Hepatocyte (in vitro differentiated cells): ENCODE results near the gene GPC5.

ENCODE experiments used
- EZH2 ChIP-seq: fragments of 200-600 bp; sonication (generic); IDR thresholded peaks from 2 replicates; pipeline ENCODE4 v1.6.1; 2016; ENCODE audit warnings: antibody characterized with exemption, mild to moderate bottlenecking, borderline replicate concordance
- TF ChIP-seq, protein P1 (sequence below): fragments of 200-600 bp; sonication (generic); IDR thresholded peaks from 2 replicates; pipeline ENCODE4 v1.5.1; 2016; ENCODE audit warnings: antibody characterized with exemption, mild to moderate bottlenecking; ENCODE audit not compliant: poor library complexity

DNA sequence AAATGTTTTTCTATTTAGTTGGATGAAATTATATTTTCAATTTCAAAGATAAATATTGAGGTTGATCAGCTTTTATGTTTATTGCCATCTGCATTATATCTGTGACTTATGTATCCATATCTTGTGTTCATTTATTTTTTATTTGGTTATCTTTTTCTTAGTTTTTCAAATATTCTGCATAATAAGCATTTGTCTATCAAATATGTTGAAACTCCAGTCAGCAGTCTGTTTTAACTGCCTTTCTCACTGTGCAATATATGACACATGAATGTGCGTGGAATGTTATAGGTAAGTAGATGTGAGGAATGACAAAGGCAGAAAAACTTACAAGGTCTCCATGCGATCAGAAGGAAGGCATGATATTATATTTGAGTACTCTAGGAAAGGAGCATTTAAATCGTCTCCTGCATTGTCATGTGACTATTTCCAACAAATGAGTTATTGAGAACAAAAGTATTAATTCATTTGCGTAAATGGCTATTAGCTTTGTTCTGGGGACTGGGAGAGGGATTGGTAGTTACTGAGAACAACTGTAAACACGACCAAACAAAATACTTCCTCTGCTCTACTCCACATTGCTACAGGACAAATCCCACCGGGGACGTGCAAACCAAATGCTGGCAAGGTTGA lies 318.1 kb downstream of the GPC5 start:
- TF ChIP-seq, protein P1, sequence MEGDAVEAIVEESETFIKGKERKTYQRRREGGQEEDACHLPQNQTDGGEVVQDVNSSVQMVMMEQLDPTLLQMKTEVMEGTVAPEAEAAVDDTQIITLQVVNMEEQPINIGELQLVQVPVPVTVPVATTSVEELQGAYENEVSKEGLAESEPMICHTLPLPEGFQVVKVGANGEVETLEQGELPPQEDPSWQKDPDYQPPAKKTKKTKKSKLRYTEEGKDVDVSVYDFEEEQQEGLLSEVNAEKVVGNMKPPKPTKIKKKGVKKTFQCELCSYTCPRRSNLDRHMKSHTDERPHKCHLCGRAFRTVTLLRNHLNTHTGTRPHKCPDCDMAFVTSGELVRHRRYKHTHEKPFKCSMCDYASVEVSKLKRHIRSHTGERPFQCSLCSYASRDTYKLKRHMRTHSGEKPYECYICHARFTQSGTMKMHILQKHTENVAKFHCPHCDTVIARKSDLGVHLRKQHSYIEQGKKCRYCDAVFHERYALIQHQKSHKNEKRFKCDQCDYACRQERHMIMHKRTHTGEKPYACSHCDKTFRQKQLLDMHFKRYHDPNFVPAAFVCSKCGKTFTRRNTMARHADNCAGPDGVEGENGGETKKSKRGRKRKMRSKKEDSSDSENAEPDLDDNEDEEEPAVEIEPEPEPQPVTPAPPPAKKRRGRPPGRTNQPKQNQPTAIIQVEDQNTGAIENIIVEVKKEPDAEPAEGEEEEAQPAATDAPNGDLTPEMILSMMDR, result no peak
- no peak for TF ChIP-seq EZH2
